Activated naive CD4-positive, alpha-beta T cell treated with anti-CD3 and anti-CD28 coated beads, Interleukin-2, amount 50 U/mL, for 72 hours (primary cell): ENCODE measurements around the gene CPS1. TPM values are rescaled to one million over a fixed set of nuclear protein-coding genes. Genes with fewer than 3 reads are reported as not detected.

Experiments used
- ATAC-seq, 2 donors: fragments of 150-1000 bp; cut with Tn5 transposase; 2 replicates each; pipeline ENCODE4 v1.10.0; 2021; ENCODE audit warnings: mild to moderate bottlenecking in 2 of 2, moderate library complexity in 2 of 2
- DNase-seq, 2 donors: peaks; one replicate each; pipeline ENCODE4 v3.0.0; 2021 to 2022; ENCODE audit warnings: low spot score in 2 of 2
- H3K27ac Mint-ChIP-seq, 2 donors: one replicate each; pipeline ENCODE4 v1.8.0; 2022; ENCODE audit warnings: mild to moderate bottlenecking in 2 of 2, mixed read lengths in 2 of 2
- H3K36me3 Mint-ChIP-seq, 2 donors: one replicate each; pipeline ENCODE4 v1.8.0; 2022; ENCODE audit warnings: mixed read lengths in 2 of 2
- H3K9me3 Mint-ChIP-seq, 2 donors: one replicate each; pipeline ENCODE4 v1.8.0; 2022; ENCODE audit warnings: mixed read lengths in 2 of 2
- total RNA-seq, 2 donors: library from RNA; stranded (reverse); gene quantifications; one replicate each; pipeline ENCODE4 v1.2.3, GENCODE V29; 2022

Gene CPS1
- total RNA-seq, 2 donors from 2014 or later: 1.5 to 3.7 TPM

GRCh38 chr2:210630873-210631560, 74.6 kb downstream of the CPS1 start:
- no peaks in the 10 kb centered on the region for H3K9me3 Mint-ChIP-seq
- DNase-seq: no peak
- H3K36me3 Mint-ChIP-seq: no peaks in the 10 kb centered on the region
- H3K27ac Mint-ChIP-seq: no peak overlapping the region
- ATAC-seq: no peak

DNA sequence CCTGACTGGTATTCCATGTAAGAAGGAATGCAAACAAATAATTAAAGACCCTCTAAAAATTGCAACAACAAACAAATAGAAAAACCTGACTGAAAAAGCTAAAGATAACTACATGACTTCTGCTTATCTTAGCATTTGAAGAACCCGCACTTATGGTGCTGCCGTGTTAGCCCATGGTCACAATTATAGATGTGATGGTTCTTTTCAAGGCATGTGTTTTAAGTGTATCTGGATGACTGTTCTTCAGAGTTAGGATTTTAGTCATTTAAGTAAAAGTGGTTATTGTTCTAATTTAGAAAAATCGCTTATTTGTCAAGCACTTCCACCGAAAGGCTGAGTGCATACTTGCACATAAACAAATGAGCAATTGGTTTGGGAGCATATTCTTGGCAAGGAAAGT, 77.3 kb downstream of the CPS1 start:
- Mint-ChIP-seq H3K9me3 (no peaks in the 10 kb centered on the region), H3K27ac (no peak overlapping the region), H3K36me3 (no peaks in the 10 kb centered on the region)
- DNase-seq (no peak), ATAC-seq (no peak)

DNA sequence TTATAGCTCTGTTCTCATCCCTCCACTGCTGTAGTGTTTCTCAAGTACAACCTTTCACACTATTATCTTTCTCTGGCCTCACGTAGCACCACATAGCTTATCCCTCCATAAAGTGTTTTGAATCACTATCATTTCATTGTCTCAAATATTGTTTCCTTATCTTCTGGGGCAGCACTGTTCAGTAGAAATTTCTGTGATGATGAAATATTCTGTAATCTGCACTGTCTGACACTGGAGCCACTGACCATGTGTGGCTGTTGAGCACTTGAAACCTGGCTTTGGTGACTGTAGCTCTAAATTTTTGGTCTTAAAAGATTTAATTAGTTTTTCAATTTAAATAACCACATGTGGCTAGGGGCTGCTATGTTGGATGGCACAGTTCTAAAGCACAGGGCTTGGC, 78.9 kb downstream of the CPS1 start:
- ATAC-seq (no peak), DNase-seq (no peak)
- H3K9me3 Mint-ChIP-seq: no peaks in the 10 kb centered on the region
- H3K27ac Mint-ChIP-seq: no peak overlapping the region
- no peaks in the 10 kb centered on the region for H3K36me3 Mint-ChIP-seq

DNA sequence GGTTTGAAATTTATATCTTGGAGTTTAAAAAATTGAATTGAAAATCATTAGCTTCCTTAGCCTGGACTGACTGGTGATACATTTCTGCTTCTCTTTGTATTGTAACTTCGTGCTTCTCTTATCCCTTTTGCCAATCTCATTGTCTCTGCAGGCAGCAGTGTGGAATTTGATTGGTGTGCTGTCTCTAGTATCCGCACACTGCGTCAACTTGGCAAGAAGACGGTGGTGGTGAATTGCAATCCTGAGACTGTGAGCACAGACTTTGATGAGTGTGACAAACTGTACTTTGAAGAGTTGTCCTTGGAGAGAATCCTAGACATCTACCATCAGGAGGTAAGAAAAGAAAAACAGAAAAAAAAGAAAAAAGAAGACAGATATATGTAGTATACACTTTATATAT, 85.9 kb downstream of the CPS1 start:
- H3K9me3 Mint-ChIP-seq: no peaks in the 10 kb centered on the region
- no peaks in the 10 kb centered on the region for H3K36me3 Mint-ChIP-seq

GRCh38 chr2:210647151-210647550, 90.8 kb downstream of the CPS1 start:
- no peak overlapping the region for H3K27ac Mint-ChIP-seq
- H3K9me3 Mint-ChIP-seq: no peaks in the 10 kb centered on the region
- no peaks in the 10 kb centered on the region for H3K36me3 Mint-ChIP-seq
- DNase-seq (no peak), ATAC-seq (no peak)

More for the DNA sequence above, 85.9 kb downstream of the CPS1 start:
- DNase-seq (no peak), ATAC-seq (no peak)
- H3K27ac Mint-ChIP-seq: no peak overlapping the region

DNA sequence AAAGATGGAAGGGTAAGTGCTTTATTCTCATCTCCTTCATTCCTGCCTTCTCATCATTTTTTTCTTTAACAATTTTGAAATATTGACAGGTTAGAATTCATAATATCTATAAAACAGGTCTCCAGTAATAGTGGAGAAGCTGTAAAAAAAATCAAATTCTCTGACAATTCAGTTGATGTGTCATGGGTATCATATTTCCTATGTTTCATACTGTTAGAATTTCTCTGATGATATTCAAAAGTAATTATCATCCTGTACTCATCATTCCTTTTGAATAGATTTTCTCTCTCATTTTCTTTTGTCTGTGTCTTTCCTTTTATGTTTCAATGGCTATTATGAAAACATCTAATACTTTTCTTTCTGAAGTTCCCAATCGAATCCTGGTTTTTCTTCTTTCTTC, 97.7 kb downstream of the CPS1 start:
- H3K27ac Mint-ChIP-seq: no peak overlapping the region
- ATAC-seq (no peak), DNase-seq (no peak)
- no peaks in the 10 kb centered on the region for H3K9me3 Mint-ChIP-seq
- no peaks in the 10 kb centered on the region for H3K36me3 Mint-ChIP-seq

- no peak overlapping the region for H3K27ac Mint-ChIP-seq
- no peaks in the 10 kb centered on the region for H3K36me3 Mint-ChIP-seq
- no peak for ATAC-seq
- no peak for DNase-seq
- H3K9me3 Mint-ChIP-seq: peaks cover 7% of the 10 kb centered on the region in 2 donors
Measured at GRCh38 chr2:210655229-210655975, 99.0 kb downstream of the CPS1 start.

DNA sequence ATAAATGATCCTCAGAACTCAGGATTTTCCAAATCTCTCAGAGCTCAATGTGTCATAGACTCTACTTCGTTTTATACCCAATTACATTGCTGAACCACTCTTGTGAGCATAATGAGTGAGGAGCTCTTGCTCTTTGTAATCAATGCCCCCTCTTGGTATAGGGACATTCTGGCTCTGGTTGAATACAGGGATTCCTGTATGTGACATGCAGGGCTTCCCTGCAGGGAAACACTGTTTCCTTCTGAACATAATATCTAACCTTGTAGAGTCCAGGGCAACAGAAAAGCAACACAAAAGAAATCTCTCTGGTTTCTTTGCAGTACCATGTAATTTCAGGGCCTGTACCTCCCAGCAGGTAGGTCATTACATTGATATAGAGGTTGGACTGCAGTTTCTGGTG, 101.5 kb downstream of the CPS1 start:
- ATAC-seq (no peak), DNase-seq (no peak)
- peaks cover 7 to 10% of the 10 kb centered on the region in 2 donors for H3K9me3 Mint-ChIP-seq
- H3K27ac Mint-ChIP-seq: no peak overlapping the region
- no peaks in the 10 kb centered on the region for H3K36me3 Mint-ChIP-seq

GRCh38 chr2:210660751-210661150, 104.4 kb downstream of the CPS1 start:
- H3K27ac Mint-ChIP-seq: no peak overlapping the region
- ATAC-seq: no peak
- no peaks in the 10 kb centered on the region for H3K36me3 Mint-ChIP-seq
- H3K9me3 Mint-ChIP-seq: peaks cover 7 to 10% of the 10 kb centered on the region in 2 donors
- no peak for DNase-seq

GRCh38 chr2:210662560-210662959, 106.2 kb downstream of the CPS1 start:
- DNase-seq (no peak), ATAC-seq (no peak)
- H3K36me3 Mint-ChIP-seq: no peaks in the 10 kb centered on the region
- H3K27ac Mint-ChIP-seq: no peak overlapping the region
- peaks cover 7 to 10% of the 10 kb centered on the region in 2 donors for H3K9me3 Mint-ChIP-seq

GRCh38 chr2:210663631-210664089, 107.3 kb downstream of the CPS1 start:
- DNase-seq (no peak), ATAC-seq (no peak)
- H3K9me3 Mint-ChIP-seq: peaks cover 7 to 10% of the 10 kb centered on the region in 2 donors
- no peaks in the 10 kb centered on the region for H3K36me3 Mint-ChIP-seq
- no peak overlapping the region for H3K27ac Mint-ChIP-seq

DNA sequence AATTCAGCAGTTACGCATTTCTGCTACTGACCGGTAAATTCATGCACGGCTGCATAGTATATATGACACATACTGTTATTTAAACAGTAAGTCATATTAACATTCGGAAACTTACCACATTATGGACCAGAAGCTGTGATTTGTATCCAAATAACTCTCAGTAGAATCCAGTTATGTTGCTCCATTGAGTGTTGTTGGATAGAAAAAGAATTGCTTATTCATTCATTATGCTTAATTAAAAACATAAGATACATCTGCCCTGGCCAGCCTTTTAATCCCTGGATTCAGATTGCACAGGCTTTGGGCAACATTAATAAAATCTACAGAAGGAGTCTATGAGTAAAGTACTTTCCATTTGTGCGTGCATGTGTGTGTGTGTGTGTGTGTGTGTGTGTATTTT, 111.3 kb downstream of the CPS1 start:
- Mint-ChIP-seq H3K9me3 (no peaks in the 10 kb centered on the region), H3K27ac (no peak overlapping the region), H3K36me3 (no peaks in the 10 kb centered on the region)
- ATAC-seq: no peak
- no peak for DNase-seq

DNA sequence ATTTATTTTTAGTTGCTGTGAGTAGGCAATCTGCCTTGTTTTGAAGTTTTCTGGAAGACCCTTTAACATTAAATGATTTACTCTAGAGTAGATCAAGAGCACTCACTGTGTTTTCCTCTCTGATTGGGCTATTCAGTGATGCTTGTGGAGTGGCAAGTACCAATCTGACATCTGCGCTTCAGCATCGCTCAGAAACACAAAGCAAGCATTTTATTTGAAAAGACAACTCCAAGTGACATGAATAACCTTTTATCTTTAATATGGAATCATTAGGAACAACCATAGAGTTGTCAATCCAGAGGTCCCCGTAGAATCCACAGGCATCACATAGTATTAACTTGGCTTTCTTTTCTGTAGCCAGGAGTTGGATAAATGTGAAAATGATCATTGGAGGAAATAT, 114.7 kb downstream of the CPS1 start:
- Mint-ChIP-seq H3K36me3 (no peaks in the 10 kb centered on the region), H3K27ac (no peak overlapping the region), H3K9me3 (no peaks in the 10 kb centered on the region)
- DNase-seq (no peak), ATAC-seq (no peak)

- H3K9me3 Mint-ChIP-seq: no peaks in the 10 kb centered on the region
- H3K27ac Mint-ChIP-seq: no peak overlapping the region
- H3K36me3 Mint-ChIP-seq: no peaks in the 10 kb centered on the region
- DNase-seq (no peak), ATAC-seq (no peak)
Measured at GRCh38 chr2:210673117-210673516, 116.7 kb downstream of the CPS1 start.

- Mint-ChIP-seq H3K9me3 (no peaks in the 10 kb centered on the region), H3K27ac (no peak overlapping the region), H3K36me3 (no peaks in the 10 kb centered on the region)
- ATAC-seq: no peak
- DNase-seq: no peak
Measured at GRCh38 chr2:210676067-210676466, 119.7 kb downstream of the CPS1 start.

- Mint-ChIP-seq H3K36me3 (no peaks in the 10 kb centered on the region), H3K27ac (no peak overlapping the region), H3K9me3 (no peaks in the 10 kb centered on the region)
- ATAC-seq: no peak
- DNase-seq: no peak
Measured at GRCh38 chr2:210681491-210681890, 125.1 kb downstream of the CPS1 start.

GRCh38 chr2:210686401-210686800, 130.0 kb downstream of the CPS1 start:
- Mint-ChIP-seq H3K9me3 (peaks cover 0 to 4% of the 10 kb centered on the region in 2 donors), H3K27ac (no peak overlapping the region), H3K36me3 (no peaks in the 10 kb centered on the region)
- ATAC-seq: no peak
- DNase-seq: no peak
